GM12864 (cell line): ENCODE measurements around the gene ARHGAP27.

Source experiments
- DNase-seq: peaks from one replicate; pipeline ENCODE4 v3.0.0-alpha.2; 2011; ENCODE audit warnings: low read depth
- H3K4me3 ChIP-seq: 2 replicates; pipeline ENCODE4 v1.5.1; 2011; ENCODE audit warnings: mild to moderate bottlenecking, low read depth, low read length, control low read depth
- CTCF ChIP-seq: IDR thresholded peaks from 2 replicates; pipeline ENCODE4 v1.5.1; 2011; ENCODE audit warnings: low read depth, mild to moderate bottlenecking, moderate library complexity, low read length, control low read depth, inconsistent platforms; ENCODE audit errors: missing control alignments

Gene ARHGAP27

GRCh38 chr17:45369421-45369820 lies 63.2 kb downstream of the ARHGAP27 start:
- H3K4me3 ChIP-seq, result no peak overlapping the region
- TF ChIP-seq CTCF, result no peak
- DNase-seq, result no peak

DNA sequence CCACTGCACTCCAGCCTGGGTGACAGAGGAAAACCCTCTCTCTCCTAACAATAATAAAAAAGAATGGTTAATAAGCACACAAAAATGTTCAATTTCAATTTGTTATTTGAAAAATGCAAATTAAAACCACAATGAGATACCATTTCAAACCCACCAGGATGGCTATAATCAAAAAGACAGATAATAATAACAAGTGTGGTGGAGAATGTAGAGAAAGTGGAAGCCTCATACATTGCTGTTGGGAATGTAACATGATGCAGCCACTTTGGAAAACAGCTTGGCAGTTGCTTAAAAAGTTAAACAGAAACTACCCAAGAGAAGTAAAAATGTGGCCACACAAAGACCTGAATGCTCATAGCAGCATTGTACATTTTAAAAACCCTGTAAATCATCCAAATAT lies 64.0 kb downstream of the ARHGAP27 start:
- no peak for TF ChIP-seq CTCF
- DNase-seq, result no peak
- no peak overlapping the region for H3K4me3 ChIP-seq

GRCh38 chr17:45367216-45367615 lies 65.5 kb downstream of the ARHGAP27 start:
- H3K4me3 ChIP-seq, result no peak overlapping the region
- no peak for DNase-seq
- TF ChIP-seq CTCF, result no peak

DNA sequence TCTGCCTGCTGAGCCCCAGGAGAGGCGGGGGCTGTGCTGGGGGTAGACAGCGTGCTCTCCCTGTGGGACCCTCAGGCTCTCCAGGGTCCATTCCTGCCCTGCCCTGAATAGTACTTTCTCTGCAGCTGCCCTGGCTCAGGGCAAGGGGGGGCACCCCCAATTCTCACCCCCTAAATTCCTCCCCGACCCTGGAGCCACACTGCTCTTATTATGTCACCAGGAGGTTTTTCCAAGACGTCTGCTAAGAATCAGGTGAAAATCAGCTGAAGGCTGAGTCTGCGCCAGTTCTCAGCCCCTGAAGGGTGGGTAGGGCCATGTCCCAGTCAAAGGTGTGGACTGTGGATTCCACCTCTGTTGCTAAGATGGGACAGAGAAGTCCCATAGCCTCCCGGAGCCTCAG lies 66.0 kb downstream of the ARHGAP27 start:
- TF ChIP-seq CTCF, result no peak
- DNase-seq, result no peak
- no peak overlapping the region for H3K4me3 ChIP-seq

DNA sequence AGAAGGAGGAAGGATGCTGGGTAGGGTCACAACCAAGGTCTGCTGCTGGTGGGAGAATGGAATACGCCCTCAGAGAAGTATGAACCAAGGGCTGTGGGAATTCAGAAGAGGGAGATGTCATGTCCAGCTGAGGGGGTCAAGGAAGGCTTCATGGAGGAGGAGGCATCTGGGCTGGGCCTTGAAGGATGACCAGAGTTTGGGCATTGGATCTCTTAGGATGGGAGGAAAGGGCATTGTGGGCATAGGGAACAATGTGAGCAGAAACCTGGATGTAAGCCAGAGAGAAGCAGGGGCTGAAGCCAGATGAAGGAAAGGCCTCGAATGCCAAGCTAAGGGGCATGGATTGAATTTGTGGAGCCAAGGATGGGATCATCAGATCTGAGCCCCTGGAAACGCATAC lies 66.6 kb downstream of the ARHGAP27 start:
- TF ChIP-seq CTCF, result no peak
- H3K4me3 ChIP-seq, result no peak overlapping the region
- DNase-seq, result no peak

GRCh38 chr17:45364531-45365390 lies 67.9 kb downstream of the ARHGAP27 start:
- no peak for TF ChIP-seq CTCF
- DNase-seq, result no peak
- H3K4me3 ChIP-seq, result no peak overlapping the region

- DNase-seq, result no peak
- TF ChIP-seq CTCF, result no peak
- H3K4me3 ChIP-seq, result no peak overlapping the region
Observed at GRCh38 chr17:45363498-45363897, 69.2 kb downstream of the ARHGAP27 start.
